Effector memory CD4-positive, alpha-beta T cell (primary cell): ENCODE results near the gene FCHSD1.

Experiments used
- DNase-seq, 3 donors: peaks; one replicate each; pipeline ENCODE4 v3.0.0-alpha.2; 2020
- H3K27ac ChIP-seq: 2 replicates; pipeline ENCODE4 v1.7.0; 2013; ENCODE audit warnings: mild to moderate bottlenecking, low read length, moderate library complexity; ENCODE audit not compliant: insufficient read depth, poor library complexity, severe bottlenecking
- H3K27me3 ChIP-seq: replicated peaks from 2 replicates; pipeline ENCODE4 v1.7.0; 2013; ENCODE audit warnings: mild to moderate bottlenecking, low read length; ENCODE audit not compliant: insufficient read depth, control insufficient read depth, poor library complexity, severe bottlenecking
- H3K36me3 ChIP-seq: 2 replicates; pipeline ENCODE4 v1.7.0; 2013; ENCODE audit warnings: mild to moderate bottlenecking, low read length, moderate library complexity; ENCODE audit not compliant: control insufficient read depth, insufficient read depth
- H3K4me1 ChIP-seq: 2 replicates; pipeline ENCODE4 v1.7.0; 2013; ENCODE audit warnings: low read length, mild to moderate bottlenecking; ENCODE audit not compliant: control insufficient read depth, insufficient read depth, poor library complexity, severe bottlenecking
- H3K4me3 ChIP-seq: 2 replicates; pipeline ENCODE4 v1.7.0; 2013; ENCODE audit warnings: low read length, low read depth, mild to moderate bottlenecking; ENCODE audit not compliant: insufficient read depth, poor library complexity, severe bottlenecking
- H3K9me3 ChIP-seq: 2 replicates; pipeline ENCODE4 v1.7.0; 2013; ENCODE audit warnings: mild to moderate bottlenecking, low read length, moderate library complexity; ENCODE audit not compliant: control insufficient read depth

FCHSD1 gene

GRCh38 chr5:141674747-141675146 is 23.5 kb upstream of the FCHSD1 start:
- no peak overlapping the region for H3K4me3 ChIP-seq
- H3K27ac ChIP-seq: no peak overlapping the region
- H3K4me1 ChIP-seq: no peaks in the 10 kb centered on the region
- no peaks in the 10 kb centered on the region for H3K27me3 ChIP-seq
- H3K9me3 ChIP-seq: no peaks in the 10 kb centered on the region
- no peaks in the 10 kb centered on the region for H3K36me3 ChIP-seq
- no peak for DNase-seq

GRCh38 chr5:141672841-141673813 is 21.9 kb upstream of the FCHSD1 start:
- DNase-seq: no peak
- Histone ChIP-seq H3K36me3 (no peaks in the 10 kb centered on the region), H3K9me3 (no peaks in the 10 kb centered on the region), H3K4me1 (no peaks in the 10 kb centered on the region), H3K27me3 (no peaks in the 10 kb centered on the region), H3K27ac (no peak overlapping the region), H3K4me3 (no peak overlapping the region)

GRCh38 chr5:141672071-141672840 is 21.0 kb upstream of the FCHSD1 start:
- Histone ChIP-seq H3K36me3 (no peaks in the 10 kb centered on the region), H3K27me3 (no peaks in the 10 kb centered on the region), H3K27ac (no peak overlapping the region), H3K9me3 (no peaks in the 10 kb centered on the region), H3K4me1 (no peaks in the 10 kb centered on the region), H3K4me3 (no peak overlapping the region)
- no peak for DNase-seq

DNA sequence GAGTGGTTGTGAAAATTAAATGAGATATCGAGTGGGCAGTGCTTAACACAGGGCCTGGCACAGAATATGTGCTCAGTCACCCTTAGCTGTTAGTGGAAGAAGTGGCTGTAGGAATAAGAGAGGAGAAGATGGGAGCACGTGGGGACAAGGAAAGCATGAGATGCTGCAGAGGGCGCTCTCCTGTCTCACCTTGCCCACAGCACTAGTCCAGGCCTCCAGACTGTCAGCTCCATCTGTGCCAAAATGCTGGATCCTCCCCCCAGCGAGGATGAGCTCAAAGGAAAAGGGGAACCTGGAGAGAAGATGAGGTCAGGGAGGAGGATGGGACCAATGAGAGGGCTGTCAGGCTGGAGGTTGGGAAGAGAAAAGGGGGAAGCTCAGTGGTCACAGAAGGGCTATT is 18.3 kb upstream of the FCHSD1 start:
- no peak for DNase-seq
- H3K4me1 ChIP-seq: no peaks in the 10 kb centered on the region
- H3K27me3 ChIP-seq: no peaks in the 10 kb centered on the region
- H3K9me3 ChIP-seq: no peaks in the 10 kb centered on the region
- H3K4me3 ChIP-seq: no peak overlapping the region
- no peaks in the 10 kb centered on the region for H3K36me3 ChIP-seq
- no peak overlapping the region for H3K27ac ChIP-seq

GRCh38 chr5:141668601-141669265 is 17.5 kb upstream of the FCHSD1 start:
- Histone ChIP-seq H3K4me3 (no peak overlapping the region), H3K27ac (no peak overlapping the region), H3K9me3 (no peaks in the 10 kb centered on the region), H3K4me1 (no peaks in the 10 kb centered on the region), H3K36me3 (no peaks in the 10 kb centered on the region), H3K27me3 (no peaks in the 10 kb centered on the region)
- DNase-seq: no peak

GRCh38 chr5:141665995-141666940 is 15.1 kb upstream of the FCHSD1 start:
- no peak overlapping the region for H3K27ac ChIP-seq
- H3K4me3 ChIP-seq: no peak overlapping the region
- no peaks in the 10 kb centered on the region for H3K4me1 ChIP-seq
- DNase-seq: no peak
- no peaks in the 10 kb centered on the region for H3K9me3 ChIP-seq
- H3K36me3 ChIP-seq: no peaks in the 10 kb centered on the region
- H3K27me3 ChIP-seq: no peaks in the 10 kb centered on the region

- Histone ChIP-seq H3K27me3 (no peaks in the 10 kb centered on the region), H3K36me3 (no peaks in the 10 kb centered on the region), H3K27ac (no peak overlapping the region), H3K9me3 (no peaks in the 10 kb centered on the region), H3K4me3 (no peak overlapping the region), H3K4me1 (no peaks in the 10 kb centered on the region)
- DNase-seq: peak; percentile 42 to 62 (median 47)
Observed at GRCh38 chr5:141664733-141665461, 13.7 kb upstream of the FCHSD1 start.

GRCh38 chr5:141663506-141663905 is 12.3 kb upstream of the FCHSD1 start:
- Histone ChIP-seq H3K27ac (no peak overlapping the region), H3K4me3 (no peak overlapping the region), H3K9me3 (no peaks in the 10 kb centered on the region), H3K27me3 (no peaks in the 10 kb centered on the region), H3K4me1 (no peaks in the 10 kb centered on the region), H3K36me3 (no peaks in the 10 kb centered on the region)
- DNase-seq: no peak

DNA sequence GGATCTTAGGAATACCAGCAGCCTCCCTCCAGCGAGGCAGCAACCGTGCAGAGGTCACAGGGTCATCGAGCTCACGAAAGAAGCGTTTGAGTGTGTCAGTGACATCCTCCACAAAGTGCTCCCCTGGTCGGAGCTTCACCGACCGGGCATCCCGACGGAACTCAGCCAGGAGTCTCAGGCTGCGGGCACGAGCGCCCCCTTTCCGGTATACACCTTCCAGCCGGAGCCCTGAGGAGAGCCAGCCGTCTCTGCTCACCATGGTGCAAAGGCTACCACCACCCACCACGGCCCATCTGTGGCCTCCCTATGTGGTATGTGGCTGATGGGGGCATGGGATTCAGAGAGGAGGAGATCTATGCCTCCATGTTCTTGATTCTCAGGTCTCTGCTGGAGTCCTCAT is 10.8 kb upstream of the FCHSD1 start:
- no peaks in the 10 kb centered on the region for H3K27me3 ChIP-seq
- no peaks in the 10 kb centered on the region for H3K4me1 ChIP-seq
- no peak overlapping the region for H3K4me3 ChIP-seq
- H3K27ac ChIP-seq: no peak overlapping the region
- H3K36me3 ChIP-seq: no peaks in the 10 kb centered on the region
- H3K9me3 ChIP-seq: no peaks in the 10 kb centered on the region
- DNase-seq: no peak
